IPS DF 6.9 (cell line): ENCODE results near the gene WDR77.

ENCODE experiments used
- DNase-seq: peaks from one replicate; pipeline ENCODE4 v3.0.0-alpha.2; 2013; ENCODE audit warnings: low read depth, low spot score
- H3K27ac ChIP-seq: one replicate; pipeline ENCODE4 v1.5.1; 2013; ENCODE audit warnings: low read length, control low read depth
- H3K27me3 ChIP-seq: 2 replicates; pipeline ENCODE4 v1.6.1; 2013; ENCODE audit warnings: mild to moderate bottlenecking, low read length; ENCODE audit not compliant: control insufficient read depth, insufficient read depth
- H3K36me3 ChIP-seq: 2 replicates; pipeline ENCODE4 v1.6.1; 2013; ENCODE audit warnings: low read length; ENCODE audit not compliant: control insufficient read depth, insufficient read depth
- H3K4me1 ChIP-seq: 2 replicates; pipeline ENCODE4 v1.6.1; 2013; ENCODE audit warnings: low read length; ENCODE audit not compliant: control insufficient read depth, insufficient read depth
- H3K4me3 ChIP-seq: 2 replicates; pipeline ENCODE4 v1.5.1; 2013; ENCODE audit warnings: mild to moderate bottlenecking, low read length
- H3K9me3 ChIP-seq: 2 replicates; pipeline ENCODE4 v1.6.1; 2013; ENCODE audit warnings: low read length, inconsistent platforms; ENCODE audit not compliant: control insufficient read depth, insufficient read depth
- WGBS: extraction: QIAGEN DNeasy Blood & Tissue Kit; methylation state at CpG from one replicate; pipeline ENCODE4 v1.1.7; 2013; ENCODE audit warnings: mixed read lengths, missing lambda C conversion rate; ENCODE audit not compliant: insufficient read length, insufficient coverage; 5-methylcytosine and 5-hydroxymethylcytosine counted together

The WDR77 gene

DNA sequence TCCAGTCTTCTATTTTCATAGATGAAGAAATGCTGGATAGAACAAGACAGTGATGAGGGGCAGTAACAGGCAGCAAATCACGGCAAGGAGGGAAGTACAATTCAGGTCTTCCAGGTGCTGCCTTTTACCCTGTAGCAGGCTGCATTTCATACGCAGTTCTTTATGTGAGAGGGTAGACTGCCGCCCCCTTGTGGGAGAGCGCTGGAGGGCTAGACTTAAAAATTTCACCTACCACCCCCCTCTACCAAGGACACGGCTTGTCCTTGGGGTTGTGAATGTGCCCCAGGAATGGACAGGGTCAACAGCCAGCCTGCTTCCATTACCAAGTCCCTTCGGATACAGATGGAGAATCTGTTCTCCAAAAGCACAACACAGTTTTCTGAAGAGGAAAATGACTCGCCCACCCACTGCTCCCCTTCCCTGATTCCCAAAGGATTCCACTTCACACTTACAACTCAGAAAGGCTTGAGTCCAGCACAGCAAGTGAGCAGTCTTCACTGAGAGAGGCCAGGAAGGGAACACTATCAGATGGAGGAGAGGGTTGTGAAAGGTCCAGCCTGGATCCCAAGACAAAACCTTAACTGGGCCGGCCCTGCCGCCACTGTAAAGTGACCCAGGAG is 7.4 kb downstream of the WDR77 start:
- Histone ChIP-seq H3K36me3 (peaks cover 11% of the 10 kb centered on the region; the same call in 1 of the 2 replicates), H3K27me3 (no peaks in the 10 kb centered on the region), H3K4me3 (no peak overlapping the region), H3K9me3 (no peaks in the 10 kb centered on the region), H3K4me1 (no peaks in the 10 kb centered on the region), H3K27ac (no peak overlapping the region)
- DNase-seq = no peak
- no CpG with 5 or more reads among the region's 9 CpGs for WGBS

- H3K27me3 ChIP-seq = no peaks in the 10 kb centered on the region
- 100% methylated on average over 1 of the region's 3 CpGs for WGBS
- peaks cover 11% of the 10 kb centered on the region; the same call in 1 of the 2 replicates for H3K36me3 ChIP-seq
- no peaks in the 10 kb centered on the region for H3K9me3 ChIP-seq
- H3K4me3 ChIP-seq = no peak overlapping the region
- no peak overlapping the region for H3K27ac ChIP-seq
- H3K4me1 ChIP-seq = no peaks in the 10 kb centered on the region
- no peak for DNase-seq
These were observed 9.3 kb downstream of the WDR77 start for GRCh38 chr1:111439461-111440351.

DNA sequence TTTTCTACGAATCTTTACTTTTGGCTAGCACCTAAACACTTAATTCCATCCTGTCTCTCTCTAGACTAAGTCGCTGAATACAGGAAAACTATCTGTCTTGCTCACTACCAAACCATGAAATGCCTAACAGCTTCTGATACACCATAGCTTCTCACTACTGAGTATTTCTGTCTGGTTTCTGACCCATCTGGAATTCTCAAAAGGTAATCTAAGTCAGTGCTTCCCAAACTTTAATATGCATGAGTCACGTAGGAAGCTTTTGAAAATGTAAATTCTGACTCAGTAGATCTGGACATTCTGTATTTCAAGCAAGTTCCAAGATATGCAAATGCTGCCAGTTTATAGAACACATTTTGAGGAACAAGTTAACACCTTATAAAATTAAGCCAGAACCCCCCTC is 12.3 kb downstream of the WDR77 start:
- H3K27ac ChIP-seq = no peak overlapping the region
- no peak for DNase-seq

GRCh38 chr1:111424281-111424680 is 24.8 kb downstream of the WDR77 start:
- Histone ChIP-seq H3K4me3 (no peak overlapping the region), H3K27me3 (no peaks in the 10 kb centered on the region), H3K36me3 (no peaks in the 10 kb centered on the region), H3K9me3 (no peaks in the 10 kb centered on the region), H3K4me1 (no peaks in the 10 kb centered on the region), H3K27ac (no peak overlapping the region)
- no CpG with 5 or more reads among the region's 3 CpGs for WGBS
- DNase-seq = no peak

More for the DNA sequence above, 12.3 kb downstream of the WDR77 start:
- WGBS = no CpG with 5 or more reads among the region's 3 CpGs
- H3K36me3 ChIP-seq = peaks cover 8% of the 10 kb centered on the region; the same call in 1 of the 2 replicates
- H3K4me3 ChIP-seq = no peak overlapping the region
- no peaks in the 10 kb centered on the region for H3K4me1 ChIP-seq
- H3K9me3 ChIP-seq = no peaks in the 10 kb centered on the region
- no peaks in the 10 kb centered on the region for H3K27me3 ChIP-seq

- Histone ChIP-seq H3K27ac (no peak overlapping the region), H3K27me3 (no peaks in the 10 kb centered on the region), H3K36me3 (no peaks in the 10 kb centered on the region), H3K4me3 (no peak overlapping the region), H3K9me3 (no peaks in the 10 kb centered on the region), H3K4me1 (no peaks in the 10 kb centered on the region)
- no CpG with 5 or more reads among the region's 13 CpGs for WGBS
- no peak for DNase-seq
These were observed 26.3 kb downstream of the WDR77 start for GRCh38 chr1:111422546-111423391.

DNA sequence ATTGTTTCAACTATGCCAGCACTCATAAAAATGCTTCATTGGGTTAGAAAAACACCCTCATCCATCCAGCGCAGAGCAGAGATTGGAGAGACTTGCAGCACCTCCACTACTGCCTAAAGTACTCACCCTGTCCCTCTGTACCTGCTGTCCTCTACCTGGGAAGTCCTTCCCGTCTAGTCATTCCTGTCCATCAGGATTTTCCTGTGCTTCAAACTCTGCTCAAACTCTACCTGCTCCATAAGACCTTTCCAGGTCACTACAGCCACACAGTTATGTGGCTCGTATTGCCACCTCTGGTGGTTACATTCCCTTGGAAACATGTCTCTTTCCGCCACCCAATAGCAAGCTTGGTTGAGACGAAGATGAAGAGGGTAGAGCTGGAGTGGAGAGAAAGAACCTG is 28.7 kb downstream of the WDR77 start:
- no peaks in the 10 kb centered on the region for H3K4me1 ChIP-seq
- WGBS = no CpG with 5 or more reads among the region's 5 CpGs
- no peak overlapping the region for H3K27ac ChIP-seq
- DNase-seq = no peak
- H3K4me3 ChIP-seq = no peak overlapping the region
- no peaks in the 10 kb centered on the region for H3K9me3 ChIP-seq
- no peaks in the 10 kb centered on the region for H3K36me3 ChIP-seq
- H3K27me3 ChIP-seq = no peaks in the 10 kb centered on the region

- H3K4me1 ChIP-seq = no peaks in the 10 kb centered on the region
- H3K9me3 ChIP-seq = no peaks in the 10 kb centered on the region; the same call in 1 of the 2 replicates
- no peak for DNase-seq
- H3K27me3 ChIP-seq = no peaks in the 10 kb centered on the region
- H3K4me3 ChIP-seq = no peak overlapping the region
- no peak overlapping the region for H3K27ac ChIP-seq
- no CpG with 5 or more reads among the region's 1 CpG for WGBS
- H3K36me3 ChIP-seq = no peaks in the 10 kb centered on the region
These were observed 30.0 kb downstream of the WDR77 start for GRCh38 chr1:111419037-111419436.

- no peaks in the 10 kb centered on the region for H3K27me3 ChIP-seq
- WGBS = no CpG with 5 or more reads among the region's 1 CpG
- H3K4me1 ChIP-seq = no peaks in the 10 kb centered on the region
- no peak overlapping the region for H3K4me3 ChIP-seq
- H3K36me3 ChIP-seq = no peaks in the 10 kb centered on the region
- no peak for DNase-seq
- H3K9me3 ChIP-seq = no peaks in the 10 kb centered on the region; the same call in 1 of the 2 replicates
- H3K27ac ChIP-seq = no peak overlapping the region
These were observed 31.3 kb downstream of the WDR77 start for GRCh38 chr1:111417755-111418154.

DNA sequence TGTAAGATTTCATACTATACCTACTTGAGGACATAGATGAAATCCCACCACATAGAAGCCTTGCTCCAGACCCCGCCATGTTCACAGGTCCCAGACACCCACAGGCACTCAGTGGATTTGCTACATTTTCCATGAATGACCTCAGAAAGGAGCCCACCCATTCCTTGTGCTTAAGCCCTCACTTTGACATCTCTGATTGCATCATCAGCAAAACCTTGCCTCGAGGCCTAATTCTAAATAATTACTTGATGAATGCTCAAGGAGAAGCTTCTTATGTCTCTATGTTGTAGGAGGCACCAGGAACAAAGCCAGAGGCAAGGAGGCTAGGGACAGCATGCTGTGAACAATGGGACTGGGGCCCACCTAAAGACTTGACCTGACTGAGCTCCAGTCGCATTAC is 33.6 kb downstream of the WDR77 start:
- no CpG with 5 or more reads among the region's 3 CpGs for WGBS
- H3K4me3 ChIP-seq = no peak overlapping the region
- no peaks in the 10 kb centered on the region for H3K27me3 ChIP-seq
- H3K4me1 ChIP-seq = no peaks in the 10 kb centered on the region
- no peak for DNase-seq
- H3K36me3 ChIP-seq = no peaks in the 10 kb centered on the region
- H3K27ac ChIP-seq = no peak overlapping the region
- H3K9me3 ChIP-seq = no peaks in the 10 kb centered on the region; the same call in 1 of the 2 replicates

GRCh38 chr1:111414756-111415155 is 34.3 kb downstream of the WDR77 start:
- WGBS = no CpG with 5 or more reads among the region's 2 CpGs
- no peaks in the 10 kb centered on the region for H3K36me3 ChIP-seq

More at GRCh38 chr1:111414756-111415155, 34.3 kb downstream of the WDR77 start:
- no peaks in the 10 kb centered on the region; the same call in 1 of the 2 replicates for H3K9me3 ChIP-seq
- H3K27me3 ChIP-seq = no peaks in the 10 kb centered on the region
- no peak overlapping the region for H3K4me3 ChIP-seq
- H3K4me1 ChIP-seq = no peaks in the 10 kb centered on the region
- no peak overlapping the region for H3K27ac ChIP-seq
- no peak for DNase-seq
